Uterus (tissue), 2 donors: ENCODE data around the gene PRELID3B.

Source experiments
- CTCF ChIP-seq, 4 experiments: fragments of 200-600 bp in 2 of 4; fragments of 450-650 bp in 2 of 4; sonication (generic) in 2 of 4; IDR thresholded peaks; one replicate each; pipeline ENCODE4 v1.5.1; 2016 to 2019; ENCODE audit warnings: antibody characterized with exemption in 4 of 4, mild to moderate bottlenecking in 2 of 4, moderate library complexity in 1 of 4
- POLR2A ChIP-seq, 2 donors: fragments of 450-650 bp; IDR thresholded peaks; one replicate each; pipeline ENCODE4 v1.6.1; 2016; ENCODE audit warnings: antibody characterized with exemption in 2 of 2, mild to moderate bottlenecking in 1 of 2, moderate library complexity in 1 of 2

- no peak for TF ChIP-seq CTCF (IDR thresholded peaks at IDR 0.05)
- no peak for TF ChIP-seq POLR2A (IDR thresholded peaks at IDR 0.05)
Observed at GRCh38 chr20:59005523-59006166, 36.9 kb downstream of the PRELID3B start.
